ENCODE results near the gene CSPG4. TPM values are rescaled to one million over a fixed set of nuclear protein-coding genes. Genes with fewer than 3 reads are reported as not detected.
"Not testable (repeated sequence)": the region's sequence is repeated elsewhere in the genome, so short reads cannot be mapped to it uniquely, and the experiment has no call there.

CSPG4 gene
- total and polyA plus RNA-seq, 2 donors (not counting 1 experiment from before 2014, with no cell fraction given): 0.03 to 0.15 TPM

DNA sequence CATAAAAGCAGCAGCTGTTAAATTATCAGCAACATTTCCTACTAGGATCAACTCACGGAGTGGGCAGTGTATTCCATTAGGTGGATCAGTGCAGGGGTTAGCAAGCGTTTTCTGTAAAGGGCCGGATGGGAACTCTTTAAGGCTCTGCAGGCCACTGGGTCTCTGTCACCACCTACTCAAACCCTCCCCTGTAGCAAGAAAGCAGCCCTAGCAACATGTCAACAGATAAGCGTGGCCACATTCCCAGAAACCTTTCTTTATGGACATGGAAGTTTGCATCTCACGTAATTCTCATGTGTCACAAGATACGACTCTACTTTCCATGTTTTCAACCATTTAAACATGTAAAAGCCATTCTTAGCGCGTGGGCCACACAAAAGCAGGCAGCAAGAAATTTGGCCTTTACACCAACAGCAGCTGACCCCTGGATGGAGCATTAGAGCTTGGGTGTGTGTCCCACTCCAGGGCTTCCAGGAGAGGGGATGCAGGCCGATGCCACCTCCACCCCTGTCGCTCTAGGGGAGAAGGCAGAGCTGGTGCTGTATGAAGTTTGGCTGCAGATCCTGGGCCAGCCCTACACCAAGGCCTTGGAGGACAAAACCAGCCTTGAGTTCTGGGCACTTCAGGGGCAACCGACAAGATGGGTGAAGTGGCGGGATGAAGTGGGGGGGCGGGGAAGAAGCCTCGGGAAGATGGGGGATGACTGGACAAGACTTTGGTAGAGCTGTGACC is 48.2 kb upstream of the CSPG4 start:
- no peak overlapping the region for H3K9ac ChIP-seq (ENCODE audit: low read length)
- H3K27me3 ChIP-seq (replicated peaks in 1 of 4; ENCODE audit: control extremely low read depth in 1 of 4, control insufficient read depth in 3 of 4, insufficient read depth in 4 of 4, low read length in 3 of 4): no peaks in the 10 kb centered on the region
- no peak overlapping the region for H3K4me2 ChIP-seq (replicated peaks; ENCODE audit: low read depth, low read length, poor library complexity, severe bottlenecking)
- no peaks in the 10 kb centered on the region for H3K79me2 ChIP-seq (ENCODE audit: control insufficient read depth, insufficient read depth, low read length)
- H3K9me3 Mint-ChIP-seq (ENCODE audit: insufficient read depth): no peaks in the 10 kb centered on the region
- H3K27ac Mint-ChIP-seq: peak overlapping the region; percentile 17
- no peaks in the 10 kb centered on the region for H3K27me3 Mint-ChIP-seq
- TF ChIP-seq, protein P1, sequence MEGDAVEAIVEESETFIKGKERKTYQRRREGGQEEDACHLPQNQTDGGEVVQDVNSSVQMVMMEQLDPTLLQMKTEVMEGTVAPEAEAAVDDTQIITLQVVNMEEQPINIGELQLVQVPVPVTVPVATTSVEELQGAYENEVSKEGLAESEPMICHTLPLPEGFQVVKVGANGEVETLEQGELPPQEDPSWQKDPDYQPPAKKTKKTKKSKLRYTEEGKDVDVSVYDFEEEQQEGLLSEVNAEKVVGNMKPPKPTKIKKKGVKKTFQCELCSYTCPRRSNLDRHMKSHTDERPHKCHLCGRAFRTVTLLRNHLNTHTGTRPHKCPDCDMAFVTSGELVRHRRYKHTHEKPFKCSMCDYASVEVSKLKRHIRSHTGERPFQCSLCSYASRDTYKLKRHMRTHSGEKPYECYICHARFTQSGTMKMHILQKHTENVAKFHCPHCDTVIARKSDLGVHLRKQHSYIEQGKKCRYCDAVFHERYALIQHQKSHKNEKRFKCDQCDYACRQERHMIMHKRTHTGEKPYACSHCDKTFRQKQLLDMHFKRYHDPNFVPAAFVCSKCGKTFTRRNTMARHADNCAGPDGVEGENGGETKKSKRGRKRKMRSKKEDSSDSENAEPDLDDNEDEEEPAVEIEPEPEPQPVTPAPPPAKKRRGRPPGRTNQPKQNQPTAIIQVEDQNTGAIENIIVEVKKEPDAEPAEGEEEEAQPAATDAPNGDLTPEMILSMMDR (IDR thresholded peaks at IDR 0.05): no peak
- no peak for TF ChIP-seq EZH2 (IDR thresholded peaks at IDR 0.05; ENCODE audit: borderline replicate concordance, insufficient read depth, low read depth, low read length, poor library complexity, severe bottlenecking)
- DNase-seq: no peak
- ATAC-seq (ENCODE audit: low read depth): no peak
- 100% methylated on average over 7 of the region's 14 CpGs for WGBS (ENCODE audit: insufficient coverage)
- no peaks in the 10 kb centered on the region for H3K36me3 ChIP-seq (replicated peaks in 1 of 2; ENCODE audit: control extremely low read depth in 1 of 2, control insufficient read depth in 1 of 2, extremely low read depth in 1 of 2, insufficient read depth in 2 of 2, low read length in 1 of 2)
- H3K4me1 ChIP-seq (ENCODE audit: control insufficient read depth in 2 of 2, insufficient read depth in 2 of 2, low read length in 2 of 2): peaks cover 6 to 10% of the 10 kb centered on the region in 2 donors
- no peak overlapping the region for H2AFZ ChIP-seq (ENCODE audit: insufficient read depth, low read depth, low read length, poor library complexity, severe bottlenecking)
- intact Hi-C loops (cut with micrococcal nuclease): no loop called here
- H3K4me3 ChIP-seq (ENCODE audit: control extremely low read depth in 1 of 5, extremely low read depth in 1 of 5, insufficient read depth in 1 of 5, low read depth in 2 of 5, low read length in 4 of 5): no peak overlapping the region
- H3K4me1 Mint-ChIP-seq: peaks cover 20% of the 10 kb centered on the region
- CTCF ChIA-PET: interaction anchor here (0.8 kb wide), 1 partner anchor 1797 kb away, joined by 3 read pairs; no protein-coding TSS in a partner anchor
- H4K20me1 ChIP-seq (ENCODE audit: control insufficient read depth, insufficient read depth, low read length, poor library complexity, severe bottlenecking): no peaks in the 10 kb centered on the region
- POLR2A ChIA-PET: interaction anchor here (0.7 kb wide), 1 partner anchor 653 kb away, joined by 5 read pairs; no protein-coding TSS in a partner anchor
- H3K9me3 ChIP-seq (ENCODE audit: control extremely low read depth in 1 of 3, control insufficient read depth in 2 of 3, insufficient read depth in 1 of 3, low read length in 2 of 3): no peaks in the 10 kb centered on the region
- H3K27ac ChIP-seq (ENCODE audit: low read length in 2 of 2): no peak overlapping the region
- no peak overlapping the region for H3K4me3 Mint-ChIP-seq

DNA sequence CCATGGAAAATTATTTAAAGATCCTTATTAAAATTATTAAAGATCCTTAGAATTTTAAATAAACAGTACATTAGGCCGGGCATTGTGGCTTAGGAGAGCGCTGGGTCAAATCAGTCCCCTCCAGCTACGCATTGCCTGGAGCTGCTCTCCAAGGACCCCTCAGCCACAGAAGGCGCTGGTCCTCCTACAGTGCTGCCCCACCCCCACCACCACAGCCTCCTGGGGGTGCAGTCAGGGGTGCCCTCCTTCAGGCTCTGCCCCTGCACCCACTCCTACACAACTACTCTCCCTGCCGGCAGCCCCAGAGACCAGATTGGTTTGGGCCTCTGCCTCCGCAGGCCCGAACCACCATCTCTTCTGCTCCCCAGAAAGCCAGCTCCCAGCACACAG is 47.5 kb upstream of the CSPG4 start:
- DNase-seq; H3K27me3 ChIP-seq (replicated peaks in 1 of 4; ENCODE audit: control extremely low read depth in 1 of 4, control insufficient read depth in 3 of 4, insufficient read depth in 4 of 4, low read length in 3 of 4); H3K4me3 ChIP-seq (ENCODE audit: control extremely low read depth in 1 of 5, extremely low read depth in 1 of 5, insufficient read depth in 1 of 5, low read depth in 2 of 5, low read length in 4 of 5); H3K9me3 Mint-ChIP-seq (ENCODE audit: insufficient read depth); H3K27ac ChIP-seq (ENCODE audit: low read length in 2 of 2); ATAC-seq (ENCODE audit: low read depth); H3K4me2 ChIP-seq (replicated peaks; ENCODE audit: low read depth, low read length, poor library complexity, severe bottlenecking); CTCF ChIA-PET; H3K9ac ChIP-seq (ENCODE audit: low read length); H3K27me3 Mint-ChIP-seq; H3K9me3 ChIP-seq (ENCODE audit: control extremely low read depth in 1 of 3, control insufficient read depth in 2 of 3, insufficient read depth in 1 of 3, low read length in 2 of 3); H3K36me3 ChIP-seq (replicated peaks in 1 of 2; ENCODE audit: control extremely low read depth in 1 of 2, control insufficient read depth in 1 of 2, extremely low read depth in 1 of 2, insufficient read depth in 2 of 2, low read length in 1 of 2); intact Hi-C loops (cut with micrococcal nuclease); H3K27ac Mint-ChIP-seq; H3K79me2 ChIP-seq (ENCODE audit: control insufficient read depth, insufficient read depth, low read length); H2AFZ ChIP-seq (ENCODE audit: insufficient read depth, low read depth, low read length, poor library complexity, severe bottlenecking); H3K4me3 Mint-ChIP-seq; H4K20me1 ChIP-seq (ENCODE audit: control insufficient read depth, insufficient read depth, low read length, poor library complexity, severe bottlenecking): not testable (repeated sequence)
- H3K4me1 Mint-ChIP-seq: peaks cover 20% of the 10 kb centered on the region
- POLR2A ChIA-PET: interaction anchor here (0.6 to 0.7 kb wide), 2 partner anchors 161 to 652 kb away, joined by 3 to 5 read pairs; no protein-coding TSS in a partner anchor
- peaks cover 6 to 10% of the 10 kb centered on the region in 2 donors for H3K4me1 ChIP-seq (ENCODE audit: control insufficient read depth in 2 of 2, insufficient read depth in 2 of 2, low read length in 2 of 2)
- 98% methylated on average over 4 of the region's 7 CpGs for WGBS (ENCODE audit: insufficient coverage)
